GM19025 (cell line): ENCODE measurements around the gene PPP4C.
"Not testable (repeated sequence)": the region's sequence is repeated elsewhere in the genome, so short reads cannot be mapped to it uniquely, and the experiment has no call there.

ENCODE experiments used
- ATAC-seq: cut with Tn5 transposase; IDR thresholded peaks from one replicate; pipeline ENCODE4 v1.9.1; 2021; ENCODE audit warnings: mild to moderate bottlenecking, low read depth, moderate library complexity; ENCODE audit not compliant: unreplicated experiment

The PPP4C gene

DNA sequence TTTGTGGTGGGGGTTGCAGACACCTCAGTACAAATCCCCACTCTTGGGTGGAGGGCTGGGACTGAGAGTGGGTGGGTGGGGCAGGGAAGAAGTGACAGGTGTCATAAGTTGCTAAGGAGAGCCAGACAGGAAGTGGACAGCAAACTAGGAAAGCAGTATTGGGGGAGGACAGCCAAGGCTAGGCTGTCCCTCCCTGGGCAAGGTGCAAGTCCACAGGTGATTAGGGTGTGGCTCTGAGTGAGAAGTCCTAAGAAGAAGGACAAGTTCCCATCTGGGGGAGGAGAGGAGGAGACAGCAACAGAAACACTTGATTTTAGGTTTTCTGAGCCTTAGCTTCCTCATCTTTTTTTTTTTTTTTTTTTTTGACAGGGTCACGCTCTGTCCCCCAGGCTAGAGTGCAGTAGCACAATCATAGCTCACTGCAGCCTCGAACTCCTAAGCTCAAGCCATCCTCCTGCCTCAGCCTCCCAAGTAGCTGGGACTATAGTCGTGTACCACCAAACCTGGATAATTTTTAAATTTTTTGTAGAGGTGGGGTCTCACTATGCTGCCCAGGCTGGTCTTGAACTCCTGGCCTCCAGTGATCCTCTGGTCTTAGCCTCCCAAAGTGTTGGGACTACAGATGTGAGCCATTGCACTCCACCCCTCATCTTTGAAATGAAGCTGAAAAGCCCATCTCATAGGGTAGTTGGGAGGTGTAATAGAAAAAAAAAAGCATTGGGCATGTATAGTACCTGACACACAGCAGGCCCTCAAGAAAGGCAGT is 44.7 kb downstream of the PPP4C start:
- ATAC-seq, result no peak

DNA sequence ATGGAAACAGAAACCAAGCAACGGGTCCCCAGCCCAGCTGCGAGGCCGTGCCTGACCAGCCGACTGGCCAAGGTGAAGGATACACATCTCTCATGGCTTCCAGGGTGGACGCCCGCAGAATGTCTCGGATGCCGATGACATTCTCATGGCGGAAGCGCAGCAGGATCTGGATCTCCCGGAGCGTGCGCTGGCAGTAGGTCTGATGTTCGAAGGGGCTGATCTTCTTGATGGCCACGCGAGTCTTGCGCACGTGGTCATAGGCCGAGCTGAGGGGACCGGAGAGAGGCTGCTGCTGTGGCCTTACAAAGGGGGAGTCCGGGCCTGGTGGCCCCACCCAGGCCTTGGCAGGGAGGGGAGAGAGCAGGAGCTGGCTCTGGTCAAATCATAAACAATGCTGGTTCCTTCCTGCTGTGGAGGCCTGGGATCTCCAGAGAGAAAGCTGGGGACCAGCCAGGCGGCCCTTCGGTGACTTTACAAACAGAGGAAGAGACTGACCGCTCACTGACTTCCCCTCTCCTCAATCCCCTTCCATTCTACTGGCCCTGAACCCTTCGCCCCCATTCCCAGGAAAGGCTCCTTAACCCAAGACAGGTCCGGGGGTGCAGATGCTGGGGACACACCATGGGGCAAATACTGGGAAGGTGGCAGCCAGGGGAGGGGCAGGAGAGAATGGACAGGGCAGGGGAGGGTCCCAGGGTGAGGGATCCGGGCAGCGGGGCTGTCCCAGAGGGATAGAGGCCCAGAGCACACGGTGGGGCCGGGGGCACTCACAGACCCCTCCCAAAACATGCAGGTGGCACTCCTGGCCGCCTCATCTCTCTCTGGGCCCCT is 46.2 kb downstream of the PPP4C start:
- no peak for ATAC-seq

DNA sequence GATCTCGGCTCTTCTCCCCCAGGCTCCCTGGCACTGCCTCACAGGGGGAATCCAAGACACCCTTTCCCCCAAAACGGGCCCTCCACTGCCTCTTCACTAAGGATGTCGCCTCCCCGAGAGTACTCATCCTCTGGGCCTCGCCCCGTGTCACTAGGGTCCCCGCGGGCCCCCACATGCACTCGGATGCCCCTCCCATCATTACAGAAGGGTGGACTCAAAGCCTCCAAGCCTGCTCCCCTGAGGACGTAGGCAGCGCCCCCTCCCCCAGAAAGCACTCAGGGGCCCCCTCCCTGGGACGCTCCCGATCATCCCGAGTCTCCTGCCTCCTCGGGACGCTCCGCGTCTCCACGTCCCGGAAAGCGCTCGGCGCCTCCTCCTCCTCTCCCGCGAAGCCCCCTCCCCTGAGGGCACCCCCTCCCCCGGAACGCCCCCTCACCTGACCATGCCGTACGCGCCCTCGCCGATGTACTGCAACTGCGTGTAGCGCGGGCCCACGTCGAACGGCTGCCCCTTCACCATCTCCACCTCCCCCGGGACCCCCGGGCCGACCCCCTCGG is 46.9 kb downstream of the PPP4C start:
- ATAC-seq, result no peak

DNA sequence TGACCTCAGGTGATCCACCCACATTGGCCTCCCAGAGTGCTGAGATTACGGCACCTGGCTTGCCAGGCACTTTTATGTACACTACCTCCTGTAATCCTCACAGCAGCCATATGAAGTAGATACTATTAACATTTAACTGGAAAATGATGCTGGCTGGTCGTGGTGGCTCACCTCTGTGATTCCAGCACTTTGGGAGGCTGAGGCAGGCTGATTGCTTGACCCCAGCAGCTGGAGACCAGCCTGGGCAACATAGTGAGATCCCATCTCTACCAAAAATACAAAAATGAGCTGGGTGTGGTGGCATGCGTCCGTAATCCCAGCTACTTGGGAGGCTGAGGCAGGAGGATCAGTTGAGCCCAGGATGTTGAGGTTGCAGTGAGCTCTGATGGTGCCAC is 49.2 kb downstream of the PPP4C start:
- ATAC-seq, result no peak

DNA sequence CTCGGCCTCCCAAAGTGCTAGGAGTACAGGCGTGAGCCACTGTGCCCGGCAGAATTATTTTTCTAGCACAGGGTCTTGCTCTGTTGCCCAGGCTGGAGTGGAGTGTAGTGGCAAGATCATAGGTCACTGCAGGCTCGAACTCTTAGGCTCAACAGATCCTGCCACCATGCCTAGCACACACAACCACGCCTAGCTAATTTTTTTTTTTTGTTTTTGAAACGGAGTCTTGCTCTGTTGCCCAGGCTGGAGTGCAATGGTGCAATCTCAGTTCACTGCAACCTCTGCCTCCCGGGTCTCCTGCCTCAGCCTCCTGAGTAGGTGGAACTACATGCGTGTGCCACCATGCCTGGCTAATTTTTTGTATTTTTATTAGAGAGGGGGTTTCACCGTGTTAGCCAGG is 49.9 kb downstream of the PPP4C start:
- not testable (repeated sequence) for ATAC-seq

DNA sequence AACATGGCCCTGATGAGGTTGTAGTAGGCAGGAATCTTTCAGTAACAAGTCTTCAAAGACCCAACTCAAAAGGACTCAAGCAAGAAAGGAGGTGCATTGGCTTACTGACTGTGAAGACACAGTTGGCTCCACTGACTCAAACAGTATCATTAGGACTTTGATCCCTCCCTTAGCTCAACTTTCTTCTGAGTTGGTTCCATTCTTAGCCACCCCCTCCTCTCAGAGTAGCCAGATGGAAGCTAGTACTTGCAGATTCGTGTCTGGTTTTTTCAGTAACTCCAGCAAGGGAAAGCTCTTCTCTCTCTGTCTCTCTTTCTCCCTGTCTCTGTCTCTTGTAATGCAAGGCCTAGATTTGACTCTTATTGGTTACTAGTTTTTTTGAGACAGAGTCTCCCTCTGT is 52.2 kb downstream of the PPP4C start:
- no peak for ATAC-seq

DNA sequence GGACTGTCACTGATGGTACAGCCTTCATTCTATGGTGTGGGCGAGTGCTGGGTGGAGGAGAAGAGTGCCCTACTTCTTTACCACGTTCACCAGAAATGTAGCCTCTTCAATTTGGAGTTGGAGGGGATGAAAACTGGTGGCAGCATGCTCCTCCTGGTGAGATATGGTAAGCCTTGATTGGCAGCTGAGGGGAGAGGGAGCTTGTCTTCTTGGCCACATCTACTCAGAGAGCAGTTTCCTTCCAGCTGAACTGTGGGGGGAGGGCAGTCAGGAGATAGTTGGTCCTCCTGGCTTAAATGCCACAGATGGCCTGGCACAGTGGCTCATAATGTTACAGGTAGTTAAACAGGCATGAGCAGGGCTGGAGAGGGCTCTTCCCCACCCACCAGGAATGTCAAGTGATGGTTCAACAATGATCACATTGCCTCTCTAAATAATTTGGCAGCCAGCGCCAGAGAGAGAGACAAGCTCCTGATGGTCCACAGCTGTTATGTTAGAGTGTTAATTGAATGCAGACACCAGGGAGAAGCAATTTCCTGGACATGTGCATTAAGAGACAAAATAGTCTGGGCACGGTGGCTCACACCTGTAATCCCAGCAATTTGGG is 56.2 kb downstream of the PPP4C start:
- ATAC-seq, result no peak

DNA sequence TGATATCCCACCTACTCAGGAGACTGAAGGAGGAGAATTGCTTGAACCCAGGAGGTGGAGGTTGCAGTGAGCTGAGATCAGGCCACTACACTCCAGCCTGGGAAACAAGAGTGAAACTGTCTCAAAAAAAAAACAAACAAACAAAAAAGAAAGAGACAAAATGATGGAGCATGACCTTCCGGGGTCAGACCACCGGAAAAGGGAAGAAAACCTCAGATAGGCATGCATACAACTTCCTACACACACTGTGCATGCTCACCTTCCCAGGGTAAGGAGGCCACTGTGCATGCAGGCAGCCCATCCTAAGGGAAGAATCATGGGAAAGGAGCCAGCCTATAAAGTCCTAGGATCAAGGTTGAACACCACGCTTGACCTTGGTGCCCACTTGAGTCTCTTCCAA is 56.8 kb downstream of the PPP4C start:
- no peak for ATAC-seq
